ENCODE results near the gene STUB1. TPM values are rescaled to one million over a fixed set of nuclear protein-coding genes. Genes with fewer than 3 reads are reported as not detected.

The STUB1 gene
- total and polyA plus RNA-seq, 2 of the 8 experiments (the other 6 are each of a cell fraction or from before 2014, with no cell fraction given), result 89.9 to 103 TPM

DNA sequence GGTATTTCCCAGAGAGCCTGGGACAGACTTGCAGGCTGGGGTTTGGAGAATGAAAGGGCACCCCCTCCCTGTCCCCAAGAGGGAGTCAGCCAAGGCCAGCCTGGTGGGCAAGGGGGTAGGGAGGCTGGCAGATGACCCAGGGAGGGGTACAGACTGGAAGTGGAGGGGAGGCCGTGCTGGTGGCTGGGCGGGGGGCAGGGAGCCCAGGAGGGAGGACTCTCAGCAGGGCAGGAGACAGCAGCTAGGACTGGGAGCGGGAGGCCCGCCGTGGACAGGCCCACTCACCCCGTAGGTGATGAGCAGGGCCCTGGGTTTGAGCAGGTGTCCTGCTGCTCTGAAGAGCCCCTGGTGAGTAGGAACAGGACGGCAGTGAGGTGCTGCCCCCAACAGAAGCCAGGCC is 45.2 kb upstream of the STUB1 start:
- peak overlapping the region; percentile 11; the same call in 1 of the 2 replicates for H4K8ac ChIP-seq (ENCODE audit: extremely low read depth, insufficient read depth, low read length)
- H3K23ac ChIP-seq (ENCODE audit: insufficient read length), result no peak overlapping the region
- H3K4me3 ChIP-seq (ENCODE audit: extremely low read depth in 1 of 4, insufficient read depth in 2 of 4, low read depth in 3 of 4, low read length in 4 of 4), result peak overlapping the region in 1 of 4 experiments; percentile 73; a peak in 2 of 8 replicates
- 92% methylated on average over 5 of the region's 7 CpGs; no CpG with 5 or more reads in 1 of the 2 experiments for WGBS, 2 experiments (ENCODE audit: extremely low coverage in 1 of 2, insufficient coverage in 1 of 2, insufficient read length in 1 of 2, insufficient replicate concordance in 2 of 2, low coverage in 1 of 2, low lambda C conversion rate in 2 of 2, missing lambda C conversion rate in 1 of 2)
- H3K9me3 ChIP-seq (ENCODE audit: insufficient read depth in 2 of 2, low read depth in 1 of 2, low read length in 1 of 2), result no peaks in the 10 kb centered on the region
- no peak for DNase-seq (ENCODE audit: low read depth in 1 of 2, low spot score in 2 of 2)
- H3K56ac ChIP-seq (replicated peaks; ENCODE audit: insufficient read length, low read depth, low read length), result no peak overlapping the region
- H2BK12ac ChIP-seq (ENCODE audit: low read depth, low read length), result no peak overlapping the region
- no peak overlapping the region for H2BK5ac ChIP-seq (ENCODE audit: low read depth, low read length)
- H3K9ac ChIP-seq (replicated peaks in 1 of 4; ENCODE audit: extremely low read depth in 1 of 4, low read depth in 3 of 4, low read length in 3 of 4), result no peak overlapping the region
- no peak overlapping the region for H3K4ac ChIP-seq (replicated peaks; ENCODE audit: insufficient read length, low read depth, low read length)
- peaks cover 0 to 35% (median 26%) of the 10 kb centered on the region in 4 experiments; a peak in 6 of 7 replicates for H3K4me1 ChIP-seq (replicated peaks in 1 of 4; ENCODE audit: control insufficient read depth in 3 of 4, insufficient read depth in 4 of 4, low read length in 3 of 4)
- H2BK15ac ChIP-seq (ENCODE audit: low read length), result no peak overlapping the region
- H3K4me2 ChIP-seq (ENCODE audit: insufficient read depth in 1 of 2, low read depth in 2 of 2, low read length in 2 of 2), result peak overlapping the region; percentile 62 to 80
- H3K23me2 ChIP-seq (ENCODE audit: low read depth, low read length), result peaks cover 8% of the 10 kb centered on the region; the same call in 1 of the 2 replicates
- H2BK20ac ChIP-seq (ENCODE audit: low read length), result no peak overlapping the region
- FAIRE-seq, result no peak
- TF ChIP-seq TEAD4 (IDR thresholded peaks at IDR 0.05; ENCODE audit: low read depth, low read length), result no peak
- TF ChIP-seq EP300 (IDR thresholded peaks at IDR 0.05; ENCODE audit: borderline replicate concordance in 1 of 2, low read depth in 2 of 2, low read length in 2 of 2), result no peak
- no peak for TF ChIP-seq POU5F1 (IDR thresholded peaks at IDR 0.05; ENCODE audit: low read depth, low read length)
- no peak for TF ChIP-seq SIX5 (IDR thresholded peaks at IDR 0.05; ENCODE audit: low read depth, low read length)
- TF ChIP-seq CHD1 (IDR thresholded peaks at IDR 0.05; ENCODE audit: low read depth, low read length), result no peak
- no peak for TF ChIP-seq HDAC6 (IDR thresholded peaks at IDR 0.05; ENCODE audit: low read depth, low read length)
- no peak for TF ChIP-seq CEBPB (IDR thresholded peaks at IDR 0.05; ENCODE audit: low read depth, low read length)
- TF ChIP-seq NRF1 (IDR thresholded peaks at IDR 0.05; ENCODE audit: low read depth, low read length), result no peak
- TF ChIP-seq HDAC2 (IDR thresholded peaks at IDR 0.05; ENCODE audit: borderline replicate concordance in 1 of 2, low read depth in 2 of 2, low read length in 2 of 2), result no peak
- TF ChIP-seq, protein P1, sequence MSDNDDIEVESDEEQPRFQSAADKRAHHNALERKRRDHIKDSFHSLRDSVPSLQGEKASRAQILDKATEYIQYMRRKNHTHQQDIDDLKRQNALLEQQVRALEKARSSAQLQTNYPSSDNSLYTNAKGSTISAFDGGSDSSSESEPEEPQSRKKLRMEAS (IDR thresholded peaks at IDR 0.05), result no peak
- ChIA-PET CTCF (ENCODE audit: partially characterized antibody) (no interaction called here), POLR2A (ENCODE audit: partially characterized antibody) (interaction anchor here (1.2 to 2.7 kb wide), 3 partner anchors 10 to 52 kb away, joined by 3 to 16 read pairs (median 13); partner anchors contain the start of gene WDR90)
- peaks cover 0 to 21% (median 3%) of the 10 kb centered on the region in 4 experiments; a peak in 4 of 8 replicates for H3K36me3 ChIP-seq (ENCODE audit: control insufficient read depth in 2 of 4, insufficient read depth in 4 of 4, low read length in 3 of 4)
- no peak overlapping the region for H2BK120ac ChIP-seq (replicated peaks; ENCODE audit: low read depth, low read length)
- no peak overlapping the region for H2AK5ac ChIP-seq (ENCODE audit: low read depth, low read length)
- peaks cover 0 to 6% of the 10 kb centered on the region in 2 experiments; a peak in 1 of 4 replicates for H3K79me2 ChIP-seq (ENCODE audit: control insufficient read depth in 1 of 2, insufficient read depth in 2 of 2, low read length in 2 of 2)
- H4K20me1 ChIP-seq (replicated peaks in 1 of 2; ENCODE audit: control insufficient read depth in 1 of 2, insufficient read depth in 2 of 2, low read length in 2 of 2), result peaks cover 3 to 10% of the 10 kb centered on the region in 2 experiments
- no peaks in the 10 kb centered on the region for H3K27me3 ChIP-seq (replicated peaks in 1 of 4; ENCODE audit: control insufficient read depth in 3 of 4, extremely low read depth in 1 of 4, insufficient read depth in 3 of 4, low read length in 3 of 4)
- H3K79me1 ChIP-seq (ENCODE audit: low read depth, low read length), result no peaks in the 10 kb centered on the region
- no peak overlapping the region for H3K14ac ChIP-seq (ENCODE audit: insufficient read length)
- no peak overlapping the region for H4K91ac ChIP-seq (replicated peaks; ENCODE audit: insufficient read length, low read length)
- H3K27ac ChIP-seq (ENCODE audit: low read depth, low read length), result no peak overlapping the region
- no peak overlapping the region for H3K18ac ChIP-seq (ENCODE audit: extremely low read depth, low read length)
- no peak overlapping the region for H2AFZ ChIP-seq (ENCODE audit: low read length)
- H4K5ac ChIP-seq (ENCODE audit: insufficient read length, low read depth, low read length), result no peak overlapping the region
